Activated CD4-positive, CD25-positive, alpha-beta regulatory T cell treated with anti-CD3 and anti-CD28 coated beads, Interleukin-2, amount 50 U/mL, for 16 hours (primary cell): ENCODE measurements around the gene CCDC80.
"Not testable (repeated sequence)": the region's sequence is repeated elsewhere in the genome, so short reads cannot be mapped to it uniquely, and the experiment has no call there.

Experiments used
- DNase-seq: peaks from one replicate; pipeline ENCODE4 v3.0.0-alpha.2; 2020; ENCODE audit warnings: low read depth, low spot score

CCDC80 gene

GRCh38 chr3:112665009-112665408 is 24.1 kb upstream of the CCDC80 start:
- not testable (repeated sequence) for DNase-seq

GRCh38 chr3:112656043-112656442 is 15.1 kb upstream of the CCDC80 start:
- DNase-seq: no peak

- no peak for DNase-seq
These were observed 14.0 kb upstream of the CCDC80 start for GRCh38 chr3:112654979-112655378.

GRCh38 chr3:112654492-112654891 is 13.5 kb upstream of the CCDC80 start:
- no peak for DNase-seq

GRCh38 chr3:112653881-112654300 is 12.9 kb upstream of the CCDC80 start:
- DNase-seq: no peak

GRCh38 chr3:112653209-112653871 is 12.4 kb upstream of the CCDC80 start:
- no peak for DNase-seq

GRCh38 chr3:112651516-112651915 is 10.6 kb upstream of the CCDC80 start:
- no peak for DNase-seq

- DNase-seq: no peak
These were observed 10.1 kb upstream of the CCDC80 start for GRCh38 chr3:112651071-112651470.

GRCh38 chr3:112650482-112650881 is 9.5 kb upstream of the CCDC80 start:
- no peak for DNase-seq

GRCh38 chr3:112649478-112649735 is 8.5 kb upstream of the CCDC80 start:
- DNase-seq: no peak

- no peak for DNase-seq
These were observed 6.2 kb upstream of the CCDC80 start for GRCh38 chr3:112647122-112647521.

GRCh38 chr3:112646623-112647022 is 5.7 kb upstream of the CCDC80 start:
- DNase-seq: no peak

- DNase-seq: no peak
These were observed 3.5 kb upstream of the CCDC80 start for GRCh38 chr3:112644453-112644852.

- no peak for DNase-seq
These were observed 2.8 kb upstream of the CCDC80 start for GRCh38 chr3:112643621-112644240.

GRCh38 chr3:112642912-112643506 is 2.1 kb upstream of the CCDC80 start:
- DNase-seq: peak; percentile 71

GRCh38 chr3:112640276-112640929 is 540 bp downstream of the CCDC80 start:
- no peak for DNase-seq

- DNase-seq: no peak
These were observed 1.3 kb downstream of the CCDC80 start for GRCh38 chr3:112639455-112640225.

- DNase-seq: no peak
These were observed 2.5 kb downstream of the CCDC80 start for GRCh38 chr3:112638327-112639020.

GRCh38 chr3:112637700-112638099 is 3.2 kb downstream of the CCDC80 start:
- no peak for DNase-seq

GRCh38 chr3:112635674-112636073 is 5.3 kb downstream of the CCDC80 start:
- DNase-seq: no peak

GRCh38 chr3:112634786-112635541 is 6.0 kb downstream of the CCDC80 start:
- DNase-seq: no peak
